Measurements from ENCODE around the gene COLEC11.

Gene COLEC11

GRCh38 chr2:3585261-3586109 lies 9.4 kb upstream of the COLEC11 start:
- DNase-seq = no peak

GRCh38 chr2:3586220-3586619 lies 8.7 kb upstream of the COLEC11 start:
- DNase-seq = no peak

GRCh38 chr2:3587021-3587420 lies 7.9 kb upstream of the COLEC11 start:
- DNase-seq = no peak

- no peak for DNase-seq
Measured at GRCh38 chr2:3587432-3587831, 7.5 kb upstream of the COLEC11 start.

- DNase-seq = no peak
Measured at GRCh38 chr2:3588084-3588483, 6.8 kb upstream of the COLEC11 start.

GRCh38 chr2:3589086-3589485 lies 5.8 kb upstream of the COLEC11 start:
- no peak for DNase-seq

GRCh38 chr2:3595404-3595803 lies 492 bp downstream of the COLEC11 start:
- DNase-seq = no peak

GRCh38 chr2:3595985-3596384 lies 1.1 kb downstream of the COLEC11 start:
- DNase-seq = peak; percentile 64

- no peak for DNase-seq
Measured at GRCh38 chr2:3596901-3597417, 2.0 kb downstream of the COLEC11 start.

- DNase-seq = peak; percentile 30
Measured at GRCh38 chr2:3597567-3597966, 2.7 kb downstream of the COLEC11 start.

GRCh38 chr2:3598197-3598910 lies 3.4 kb downstream of the COLEC11 start:
- DNase-seq = no peak

- DNase-seq = no peak
Measured at GRCh38 chr2:3598912-3599854, 4.3 kb downstream of the COLEC11 start.

GRCh38 chr2:3600256-3600855 lies 5.4 kb downstream of the COLEC11 start:
- no peak for DNase-seq

- no peak for DNase-seq
Measured at GRCh38 chr2:3601561-3602271, 6.8 kb downstream of the COLEC11 start.

GRCh38 chr2:3602553-3603339 lies 7.8 kb downstream of the COLEC11 start:
- DNase-seq = no peak

GRCh38 chr2:3603536-3604206 lies 8.8 kb downstream of the COLEC11 start:
- DNase-seq = no peak

GRCh38 chr2:3604207-3604877 lies 9.4 kb downstream of the COLEC11 start:
- no peak for DNase-seq

- no peak for DNase-seq
Measured at GRCh38 chr2:3604991-3605961, 10.4 kb downstream of the COLEC11 start.

- no peak for DNase-seq
Measured at GRCh38 chr2:3606028-3606369, 11.1 kb downstream of the COLEC11 start.
